Measurements from ENCODE around the gene CHRD. TPM values are rescaled to one million over a fixed set of nuclear protein-coding genes. Genes with fewer than 3 reads are reported as not detected.

The CHRD gene
- polyA plus RNA-seq, 3 donors = 12.5 to 20.4 (median 16.1) TPM

DNA sequence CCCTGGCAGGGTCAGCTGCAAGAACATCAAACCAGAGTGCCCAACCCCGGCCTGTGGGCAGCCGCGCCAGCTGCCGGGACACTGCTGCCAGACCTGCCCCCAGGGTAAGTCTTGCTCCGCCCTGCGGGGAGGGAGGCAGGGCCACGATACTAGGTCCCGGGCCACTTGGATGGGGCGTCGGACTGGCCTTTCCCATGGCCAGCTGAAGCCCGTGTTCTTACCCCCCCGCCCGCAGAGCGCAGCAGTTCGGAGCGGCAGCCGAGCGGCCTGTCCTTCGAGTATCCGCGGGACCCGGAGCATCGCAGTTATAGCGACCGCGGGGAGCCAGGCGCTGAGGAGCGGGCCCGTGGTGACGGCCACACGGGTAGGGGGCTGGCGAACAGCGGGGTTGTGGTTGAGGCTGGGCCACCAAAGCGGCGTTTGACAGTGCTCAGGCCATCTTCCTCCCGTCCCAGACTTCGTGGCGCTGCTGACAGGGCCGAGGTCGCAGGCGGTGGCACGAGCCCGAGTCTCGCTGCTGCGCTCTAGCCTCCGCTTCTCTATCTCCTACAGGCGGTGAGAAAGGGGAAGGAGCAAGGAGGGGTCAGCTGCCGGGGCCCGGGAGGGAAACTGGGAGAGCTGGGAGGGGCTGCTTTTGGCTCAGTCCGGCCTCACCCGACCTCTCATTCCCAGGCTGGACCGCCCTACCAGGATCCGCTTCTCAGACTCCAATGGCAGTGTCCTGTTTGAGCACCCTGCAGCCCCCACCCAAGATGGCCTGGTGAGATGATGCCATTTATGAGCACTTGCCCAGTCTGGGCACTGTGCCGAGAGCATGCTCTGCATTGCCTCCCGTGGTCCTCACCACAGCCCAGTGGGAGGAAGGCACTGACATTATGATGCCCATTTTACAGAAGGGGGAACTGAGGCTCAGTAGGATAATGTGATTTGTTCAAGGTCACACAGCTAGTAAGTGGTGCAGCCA is 1.7 kb downstream of the CHRD start:
- no peak for DNase-seq

DNA sequence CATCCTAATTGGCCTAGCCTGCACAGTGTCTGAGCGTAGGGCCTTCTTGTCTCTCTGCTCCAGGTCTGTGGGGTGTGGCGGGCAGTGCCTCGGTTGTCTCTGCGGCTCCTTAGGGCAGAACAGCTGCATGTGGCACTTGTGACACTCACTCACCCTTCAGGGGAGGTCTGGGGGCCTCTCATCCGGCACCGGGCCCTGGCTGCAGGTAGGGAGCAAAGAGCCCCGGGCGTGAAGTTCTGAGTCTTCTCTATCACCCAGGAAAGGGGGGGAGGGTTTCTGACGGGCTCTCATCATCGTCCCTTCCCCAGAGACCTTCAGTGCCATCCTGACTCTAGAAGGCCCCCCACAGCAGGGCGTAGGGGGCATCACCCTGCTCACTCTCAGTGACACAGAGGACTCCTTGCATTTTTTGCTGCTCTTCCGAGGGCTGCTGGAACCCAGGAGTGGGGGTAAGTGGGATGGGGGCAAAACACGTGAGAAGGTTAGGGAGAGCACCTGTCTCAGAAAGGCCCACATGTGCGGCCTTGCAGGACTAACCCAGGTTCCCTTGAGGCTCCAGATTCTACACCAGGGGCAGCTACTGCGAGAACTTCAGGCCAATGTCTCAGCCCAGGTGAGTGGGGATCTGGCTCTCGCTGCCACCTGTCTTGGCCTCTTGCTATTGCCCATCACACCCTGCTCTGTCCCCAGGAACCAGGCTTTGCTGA is 2.6 kb downstream of the CHRD start:
- DNase-seq = no peak

DNA sequence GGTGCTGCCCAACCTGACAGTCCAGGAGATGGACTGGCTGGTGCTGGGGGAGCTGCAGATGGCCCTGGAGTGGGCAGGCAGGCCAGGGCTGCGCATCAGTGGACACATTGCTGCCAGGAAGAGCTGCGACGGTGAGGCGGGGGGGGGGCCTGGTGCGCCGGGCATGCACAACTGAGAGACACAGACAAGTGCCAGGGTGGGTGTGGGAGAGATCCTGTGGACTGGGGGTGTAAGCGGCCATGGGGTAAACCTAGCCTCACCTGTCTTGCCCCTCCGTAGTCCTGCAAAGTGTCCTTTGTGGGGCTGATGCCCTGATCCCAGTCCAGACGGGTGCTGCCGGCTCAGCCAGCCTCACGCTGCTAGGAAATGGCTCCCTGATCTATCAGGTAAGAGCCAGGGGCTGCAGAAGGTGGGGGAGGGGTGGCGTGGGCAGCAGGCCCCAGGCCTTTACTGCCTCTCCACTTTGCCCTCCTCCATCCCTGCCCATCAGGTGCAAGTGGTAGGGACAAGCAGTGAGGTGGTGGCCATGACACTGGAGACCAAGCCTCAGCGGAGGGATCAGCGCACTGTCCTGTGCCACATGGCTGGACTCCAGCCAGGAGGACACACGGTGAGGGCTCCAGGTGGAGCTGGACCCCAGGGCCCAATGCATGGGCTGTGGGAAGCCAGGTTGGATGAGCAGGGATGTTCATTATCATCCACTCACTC is 3.3 kb downstream of the CHRD start:
- no peak for DNase-seq

DNA sequence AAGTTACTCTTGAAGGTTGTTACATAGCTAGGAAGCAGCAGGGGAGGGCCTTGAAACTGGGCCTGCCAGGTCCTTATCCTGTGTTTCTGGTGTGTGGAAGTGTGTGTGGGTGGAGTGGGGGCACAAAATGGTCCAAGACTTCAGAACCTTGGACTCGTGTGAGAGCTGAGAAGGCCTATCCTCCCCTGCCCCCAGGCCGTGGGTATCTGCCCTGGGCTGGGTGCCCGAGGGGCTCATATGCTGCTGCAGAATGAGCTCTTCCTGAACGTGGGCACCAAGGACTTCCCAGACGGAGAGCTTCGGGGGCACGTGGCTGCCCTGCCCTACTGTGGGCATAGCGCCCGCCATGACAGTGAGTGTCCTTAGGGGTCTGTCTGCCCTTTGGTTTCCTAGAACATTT is 4.5 kb downstream of the CHRD start:
- no peak for DNase-seq

DNA sequence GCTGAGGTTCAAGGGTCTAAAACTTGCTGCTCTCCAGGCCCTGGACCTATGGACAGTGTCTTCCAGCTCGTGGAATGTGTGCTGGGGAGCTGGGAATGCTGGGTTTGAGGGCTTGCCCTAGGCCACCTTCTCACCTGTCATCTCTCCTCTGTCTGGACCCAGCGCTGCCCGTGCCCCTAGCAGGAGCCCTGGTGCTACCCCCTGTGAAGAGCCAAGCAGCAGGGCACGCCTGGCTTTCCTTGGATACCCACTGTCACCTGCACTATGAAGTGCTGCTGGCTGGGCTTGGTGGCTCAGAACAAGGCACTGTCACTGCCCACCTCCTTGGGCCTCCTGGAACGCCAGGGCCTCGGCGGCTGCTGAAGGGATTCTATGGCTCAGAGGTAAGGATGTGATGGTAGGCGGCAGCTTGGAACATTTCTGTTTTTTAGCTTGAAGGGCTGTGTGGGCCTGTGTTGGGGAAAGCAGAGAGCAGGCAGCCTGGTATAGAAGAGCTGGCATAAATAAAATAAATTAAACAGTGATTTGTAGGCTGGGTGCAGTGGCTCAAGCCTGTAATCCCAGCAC is 5.1 kb downstream of the CHRD start:
- no peak for DNase-seq

DNA sequence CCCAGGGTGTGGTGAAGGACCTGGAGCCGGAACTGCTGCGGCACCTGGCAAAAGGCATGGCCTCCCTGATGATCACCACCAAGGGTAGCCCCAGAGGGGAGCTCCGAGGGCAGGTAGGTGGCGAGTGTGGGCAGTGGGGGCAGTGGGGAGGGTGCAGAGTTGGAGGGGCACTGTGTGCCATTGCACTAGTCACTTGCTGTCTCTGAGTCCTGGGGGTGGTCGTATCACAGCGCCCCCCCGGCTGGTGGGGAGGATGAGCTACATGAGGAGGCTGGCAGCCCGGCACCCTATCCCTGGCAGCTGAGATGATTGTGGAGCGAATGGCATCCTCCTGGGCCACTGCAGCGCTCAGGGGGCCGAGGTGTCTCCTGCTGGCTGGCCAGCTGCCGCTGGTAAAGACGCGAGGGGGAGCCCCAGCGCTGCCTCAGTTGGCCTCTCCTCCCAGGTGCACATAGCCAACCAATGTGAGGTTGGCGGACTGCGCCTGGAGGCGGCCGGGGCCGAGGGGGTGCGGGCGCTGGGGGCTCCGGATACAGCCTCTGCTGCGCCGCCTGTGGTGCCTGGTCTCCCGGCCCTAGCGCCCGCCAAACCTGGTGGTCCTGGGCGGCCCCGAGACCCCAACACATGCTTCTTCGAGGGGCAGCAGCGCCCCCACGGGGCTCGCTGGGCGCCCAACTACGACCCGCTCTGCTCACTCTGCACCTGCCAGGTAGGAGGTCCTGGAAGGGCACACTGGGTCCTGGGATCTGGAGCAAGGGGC is 6.4 kb downstream of the CHRD start:
- no peak for DNase-seq

DNA sequence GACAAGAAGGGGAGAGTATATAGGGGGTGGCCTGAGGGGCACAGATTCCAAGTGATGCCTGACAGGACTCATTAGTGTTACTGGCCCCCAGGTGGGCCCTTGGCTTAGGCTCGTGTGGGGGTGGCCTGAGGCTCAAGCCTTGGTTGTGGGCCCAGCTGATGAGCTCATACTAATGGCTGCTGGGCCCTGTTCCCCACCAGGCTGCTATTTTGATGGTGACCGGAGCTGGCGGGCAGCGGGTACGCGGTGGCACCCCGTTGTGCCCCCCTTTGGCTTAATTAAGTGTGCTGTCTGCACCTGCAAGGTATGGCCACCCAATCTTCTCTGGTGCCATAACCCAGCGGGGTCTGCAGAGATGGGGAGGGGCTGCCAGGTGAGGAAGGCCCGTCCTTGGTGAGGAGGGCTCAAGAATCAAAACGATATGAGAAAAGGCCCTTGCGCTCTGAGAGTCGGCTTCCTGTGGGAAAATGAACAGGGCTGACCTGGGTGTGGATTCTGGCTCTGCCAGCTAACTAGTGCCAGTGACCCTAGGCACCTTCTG is 7.4 kb downstream of the CHRD start:
- no peak for DNase-seq

DNA sequence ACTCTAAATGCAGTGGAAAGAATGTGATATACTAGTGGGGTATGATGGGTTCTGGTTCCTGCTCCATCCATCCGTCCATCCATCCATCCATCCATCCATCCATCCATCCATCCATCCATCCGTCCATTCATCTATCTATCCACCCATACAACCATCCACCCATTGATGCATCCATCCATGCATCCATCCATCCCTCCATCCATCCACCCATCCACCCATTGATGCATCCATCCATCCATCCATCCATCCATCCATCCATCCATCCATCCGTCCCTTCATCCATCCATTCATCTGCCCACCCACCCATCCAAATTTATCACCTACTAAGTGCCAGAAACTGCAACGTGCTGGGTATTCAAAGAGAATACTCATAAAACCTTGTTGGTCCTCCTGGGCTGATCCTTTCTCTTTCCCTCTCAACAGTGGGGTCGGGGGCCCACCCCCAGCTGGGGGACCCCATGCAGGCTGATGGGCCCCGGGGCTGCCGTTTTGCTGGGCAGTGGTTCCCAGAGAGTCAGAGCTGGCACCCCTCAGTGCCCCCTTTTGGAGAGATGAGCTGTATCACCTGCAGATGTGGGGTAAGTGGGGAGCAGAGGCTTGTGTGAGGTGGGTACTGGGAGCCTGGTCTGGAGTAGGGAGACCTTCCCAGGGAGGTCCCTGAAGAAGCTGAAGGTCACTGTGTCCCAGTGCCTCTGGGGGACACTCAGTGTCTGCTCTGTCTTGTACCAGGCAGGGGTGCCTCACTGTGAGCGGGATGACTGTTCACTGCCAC is 8.5 kb downstream of the CHRD start:
- DNase-seq = no peak

DNA sequence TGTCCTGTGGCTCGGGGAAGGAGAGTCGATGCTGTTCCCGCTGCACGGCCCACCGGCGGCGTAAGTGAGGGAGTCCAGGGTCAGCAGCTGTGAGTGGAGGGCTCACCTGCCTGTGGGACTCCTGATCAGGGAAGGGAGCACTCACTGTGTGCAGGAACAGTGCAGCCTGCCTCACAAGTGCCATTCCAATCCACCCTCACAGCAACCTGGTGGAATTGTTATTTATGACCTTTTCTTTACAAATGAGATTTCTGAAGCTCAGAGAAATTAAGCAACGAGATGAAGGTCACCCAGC is 9.0 kb downstream of the CHRD start:
- DNase-seq = no peak

DNA sequence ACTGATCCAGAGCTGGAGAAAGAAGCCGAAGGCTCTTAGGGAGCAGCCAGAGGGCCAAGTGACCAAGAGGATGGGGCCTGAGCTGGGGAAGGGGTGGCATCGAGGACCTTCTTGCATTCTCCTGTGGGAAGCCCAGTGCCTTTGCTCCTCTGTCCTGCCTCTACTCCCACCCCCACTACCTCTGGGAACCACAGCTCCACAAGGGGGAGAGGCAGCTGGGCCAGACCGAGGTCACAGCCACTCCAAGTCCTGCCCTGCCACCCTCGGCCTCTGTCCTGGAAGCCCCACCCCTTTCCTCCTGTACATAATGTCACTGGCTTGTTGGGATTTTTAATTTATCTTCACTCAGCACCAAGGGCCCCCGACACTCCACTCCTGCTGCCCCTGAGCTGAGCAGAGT is 9.5 kb downstream of the CHRD start:
- DNase-seq = no peak

DNA sequence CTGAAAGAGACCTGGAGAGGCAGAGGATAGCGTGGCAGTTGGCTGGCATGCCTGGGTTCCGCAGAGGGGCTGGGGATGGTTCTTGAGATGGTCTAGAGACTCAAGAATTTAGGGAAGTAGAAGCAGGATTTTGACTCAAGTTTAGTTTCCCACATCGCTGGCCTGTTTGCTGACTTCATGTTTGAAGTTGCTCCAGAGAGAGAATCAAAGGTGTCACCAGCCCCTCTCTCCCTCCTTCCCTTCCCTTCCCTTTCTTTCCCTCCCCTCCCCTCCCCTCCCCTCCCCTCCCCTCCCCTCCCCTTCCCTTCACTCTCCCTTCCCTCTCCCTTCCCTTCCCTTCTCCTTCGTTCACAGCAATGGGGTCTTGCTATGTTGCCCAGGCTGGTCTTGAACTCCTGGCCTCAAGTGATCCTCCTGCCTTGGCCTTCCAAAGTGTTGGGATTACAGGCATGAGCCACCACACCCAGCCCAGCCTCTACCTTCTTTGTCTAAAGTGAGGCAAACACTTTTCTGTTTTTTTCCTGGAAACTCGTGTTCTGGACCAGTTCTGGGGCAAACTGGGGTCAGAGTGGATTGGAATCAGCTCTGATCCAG is 10.2 kb downstream of the CHRD start:
- DNase-seq = no peak

DNA sequence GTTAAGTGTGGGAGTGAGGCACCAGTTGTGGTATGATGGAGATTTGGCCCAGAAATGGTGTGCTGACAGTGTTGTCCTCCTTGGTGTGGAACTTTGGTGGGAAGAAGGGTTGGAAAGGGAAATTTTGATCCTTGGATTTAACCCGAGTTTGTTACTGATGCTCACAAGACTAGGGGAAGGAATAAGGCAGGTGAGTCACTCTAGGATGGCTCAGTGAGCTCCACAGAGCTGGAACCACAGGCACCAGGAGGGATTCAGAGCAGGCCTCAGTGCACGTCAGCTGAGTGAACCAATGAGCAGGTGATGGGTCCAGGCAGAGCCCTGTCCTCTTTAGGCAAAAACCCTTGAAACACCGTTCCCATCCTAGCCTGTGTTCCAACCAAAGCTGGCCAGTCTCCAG is 11.4 kb downstream of the CHRD start:
- no peak for DNase-seq

DNA sequence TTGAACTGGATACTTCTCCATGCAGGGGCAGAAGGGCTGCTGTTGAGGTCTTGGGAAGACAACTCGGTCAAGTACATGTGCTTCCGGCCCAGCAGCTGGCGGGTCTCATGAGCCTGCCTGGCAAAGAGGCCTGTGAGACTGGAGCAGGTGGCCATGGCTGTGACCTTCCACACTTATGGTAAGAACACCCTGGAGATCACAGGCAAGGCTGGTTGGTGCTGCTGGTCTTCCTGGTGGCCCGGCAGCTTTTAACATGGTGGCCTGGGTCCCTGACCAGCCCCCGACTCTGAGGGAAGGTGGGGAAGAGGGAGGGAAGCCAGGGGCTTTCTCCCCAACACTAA is 15.4 kb downstream of the CHRD start:
- DNase-seq = no peak

DNA sequence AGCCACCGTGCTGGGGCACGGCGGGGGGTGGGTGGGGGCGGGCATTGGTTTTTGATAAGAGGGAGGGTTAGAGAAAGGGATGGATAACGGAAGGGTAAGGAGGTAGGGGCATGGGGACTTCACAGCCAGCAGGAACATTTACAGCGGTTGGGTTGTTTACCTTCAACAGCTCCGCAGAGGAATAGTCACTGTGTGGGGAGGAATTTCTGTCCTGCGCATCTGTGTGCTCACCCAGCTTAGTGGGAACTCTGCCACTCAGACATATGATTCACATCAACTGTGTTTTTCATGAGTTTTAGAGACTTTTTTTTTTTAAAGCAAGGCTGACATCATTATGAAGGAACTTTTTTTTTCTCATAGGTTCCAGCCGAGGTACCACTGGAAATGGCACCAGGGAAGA is 19.6 kb downstream of the CHRD start:
- DNase-seq = peak; percentile 60

DNA sequence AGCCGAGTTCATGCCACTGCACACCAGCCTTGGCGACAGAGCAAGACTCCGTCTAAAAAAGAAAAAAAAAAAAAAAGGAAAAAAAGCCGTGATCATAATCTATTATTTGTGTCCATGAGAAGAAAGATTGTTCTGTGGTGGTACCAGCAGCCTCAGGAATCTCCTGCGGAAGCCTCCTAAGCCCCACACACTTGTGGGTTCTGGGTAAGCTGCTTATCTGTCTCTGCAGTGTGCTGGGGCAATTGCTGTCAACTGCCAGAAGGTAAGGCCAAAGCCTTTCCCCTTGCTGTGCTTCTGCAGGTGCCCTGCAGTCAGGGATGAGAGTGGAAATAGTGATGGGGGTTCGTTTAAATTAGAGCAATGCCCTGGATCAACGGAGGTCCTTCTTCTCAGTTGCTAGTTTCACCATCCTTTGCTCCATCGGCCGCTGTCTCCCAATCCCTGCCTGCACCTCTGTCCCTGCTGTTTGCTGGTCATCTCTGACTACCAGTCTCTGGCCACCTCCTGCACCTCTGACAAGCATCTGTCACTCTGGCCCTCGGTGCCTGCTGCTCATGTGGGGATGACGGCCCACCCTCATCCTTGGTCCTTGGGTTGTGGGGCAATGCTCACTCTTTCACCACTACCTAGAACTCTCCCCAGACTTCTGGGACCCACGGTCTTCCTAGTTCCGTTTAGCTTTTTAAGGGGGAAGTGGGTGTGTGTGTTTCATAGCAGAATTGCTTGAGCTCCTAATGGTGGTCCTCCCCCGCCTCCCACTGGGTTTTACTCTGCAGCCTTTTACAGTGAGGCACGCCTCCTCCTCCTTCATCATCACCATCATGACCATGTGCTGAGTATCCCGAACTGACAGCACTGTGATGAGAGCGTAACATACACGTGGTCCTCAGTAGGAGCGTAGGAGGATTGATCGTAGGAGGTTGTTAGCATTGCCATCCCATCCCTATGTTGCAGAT is 25.5 kb downstream of the CHRD start:
- no peak for DNase-seq

DNA sequence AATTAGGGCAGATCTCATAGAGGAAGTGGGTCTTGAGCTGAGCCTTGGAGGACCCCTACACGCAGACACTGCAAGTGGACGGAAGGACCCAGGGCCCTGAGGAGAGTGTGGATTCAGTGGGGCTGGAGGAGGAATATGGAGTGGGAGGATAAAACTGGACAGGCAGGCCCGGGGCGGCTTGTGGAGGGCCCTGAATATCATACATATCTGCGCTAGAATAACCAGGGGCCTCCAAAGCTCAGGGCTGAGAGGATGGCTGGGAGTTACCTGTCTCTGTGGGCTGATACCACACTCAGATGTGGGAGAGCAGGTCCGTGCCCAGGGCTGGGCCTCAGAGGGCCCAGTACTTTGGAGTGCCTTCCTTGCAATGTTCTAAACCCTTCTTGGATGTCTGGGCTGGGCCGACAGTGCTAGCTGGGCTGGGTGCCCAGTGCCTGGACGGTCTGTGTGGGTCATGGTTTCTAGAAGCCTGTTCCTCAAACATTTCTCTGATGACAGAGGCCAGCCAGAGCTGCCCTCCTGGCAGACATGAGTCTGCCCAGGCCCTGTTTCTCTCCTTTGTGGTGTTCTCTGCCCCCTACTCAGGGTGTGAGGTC is 29.6 kb downstream of the CHRD start:
- DNase-seq = no peak

DNA sequence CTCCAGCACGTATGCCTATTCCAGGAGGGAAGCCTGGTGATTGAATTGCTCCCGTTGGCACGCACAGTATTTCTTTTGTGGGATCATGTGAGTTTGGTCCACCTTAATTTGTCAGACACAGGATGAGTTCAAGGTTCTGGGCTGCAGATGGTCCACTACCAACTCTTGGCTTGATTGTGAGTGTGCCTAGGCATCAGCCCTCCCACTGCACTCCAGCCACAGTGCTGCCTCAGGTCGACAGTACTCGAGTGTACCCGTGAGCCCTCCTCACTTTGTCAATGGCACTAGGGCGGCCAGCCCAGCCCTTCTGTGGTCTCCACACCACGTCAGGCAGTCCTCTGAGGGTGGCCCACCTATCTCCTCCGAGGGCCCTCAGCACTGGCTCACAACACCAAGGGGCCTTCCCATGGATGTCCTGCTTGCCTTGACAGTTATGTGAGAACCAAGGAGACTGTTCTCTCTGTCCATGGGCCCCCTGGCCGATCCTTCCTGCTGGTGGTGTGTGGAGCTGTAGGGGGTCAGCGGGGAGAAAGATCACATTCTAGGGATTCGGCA is 30.2 kb downstream of the CHRD start:
- DNase-seq = no peak

All from renal pelvis (tissue), 4 donors.